Tongue (tissue), 2 donors: ENCODE data around the gene SLC6A2. TPM values are rescaled to one million over a fixed set of nuclear protein-coding genes. Genes with fewer than 3 reads are reported as not detected.
"Not testable (repeated sequence)": the region's sequence is repeated elsewhere in the genome, so short reads cannot be mapped to it uniquely, and the experiment has no call there.

ENCODE experiments used
- DNase-seq: peaks from one replicate; pipeline ENCODE4 v3.0.0-alpha.2; 2015
- total RNA-seq: library from RNA; depleted of rRNA; stranded (reverse); fragments of >200 nt; gene quantifications from one replicate; pipeline ENCODE4 v1.2.3, GENCODE V29; 2014

SLC6A2 gene
- total RNA-seq = 7.8 TPM

DNA sequence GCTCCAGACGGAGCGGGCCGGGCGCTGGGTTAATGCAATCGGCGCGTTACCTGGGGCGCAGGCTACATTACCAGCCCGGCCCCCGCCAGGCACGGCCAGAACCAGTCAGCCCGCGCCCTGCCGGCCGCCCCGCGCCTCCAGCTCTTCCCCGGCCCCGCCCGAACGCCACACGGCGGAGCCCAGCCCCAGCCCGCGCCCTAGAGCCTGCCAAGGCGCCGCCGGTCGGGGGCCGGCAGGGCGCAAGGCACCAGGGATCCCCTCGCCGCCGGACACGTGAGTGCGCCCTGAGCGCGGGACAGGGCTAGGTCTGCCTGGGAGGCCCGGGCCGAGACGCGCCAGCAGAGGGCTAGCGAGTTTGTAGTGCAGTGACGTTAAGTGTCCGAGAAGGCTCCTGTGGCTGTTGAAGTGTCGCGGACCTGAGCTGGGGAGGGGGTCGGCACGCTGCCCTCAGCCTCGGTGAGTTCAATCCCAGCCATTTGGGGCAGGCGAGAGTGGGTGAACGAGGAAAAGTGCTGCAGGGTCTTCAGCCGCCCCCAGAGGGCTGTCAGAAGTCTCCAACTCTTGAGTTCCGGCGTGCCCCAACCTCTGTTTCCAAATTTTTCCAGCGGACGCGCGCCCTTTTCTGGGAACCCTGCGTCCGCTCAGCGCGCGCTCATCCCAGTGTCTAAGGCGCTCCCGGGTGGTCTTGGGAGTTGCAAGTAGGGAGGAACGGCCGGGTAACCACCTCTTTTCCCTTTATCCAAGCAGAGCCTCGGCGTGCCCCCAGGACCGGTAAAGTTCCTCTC is at the start of gene SLC6A2:
Gene SLC6A2, plus strand, starts transcription at position 92 of the 785 bp plus-strand sequence. CDS start 707 bp downstream, outside the sequence.
- peak; percentile 44 for DNase-seq

DNA sequence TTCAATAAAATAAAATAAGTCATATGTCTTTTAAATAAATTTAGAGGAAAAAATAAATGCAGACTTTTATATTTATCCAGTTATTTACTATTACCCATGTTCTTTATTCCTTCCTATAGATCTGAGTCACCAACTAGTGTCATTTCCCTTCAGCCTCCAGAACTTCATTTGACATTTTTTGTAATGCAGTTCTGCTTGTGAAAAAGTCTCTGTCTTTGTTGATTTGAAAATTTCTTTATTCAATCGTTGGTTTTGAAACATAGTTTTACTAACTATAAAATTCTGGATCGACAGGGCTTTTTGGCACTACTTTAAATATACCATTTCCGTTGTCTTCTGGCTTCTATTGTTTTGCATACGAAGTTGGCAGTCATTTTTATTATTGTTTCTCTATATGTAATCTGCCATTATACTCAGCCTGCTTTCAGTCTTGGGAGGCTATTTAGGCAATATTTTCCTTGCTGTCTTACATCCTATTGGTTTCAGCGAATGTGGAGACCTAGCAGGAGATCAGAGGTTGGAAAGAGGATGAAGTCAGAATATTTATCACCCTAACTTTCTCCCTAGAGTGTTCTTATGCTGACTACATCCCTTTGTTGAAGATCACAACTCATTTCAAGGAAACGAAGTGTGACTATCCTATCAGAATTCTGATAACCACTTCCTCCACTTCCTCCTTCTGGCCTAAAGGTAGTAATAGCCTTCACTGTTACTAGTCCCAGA is 42.0 kb upstream of the SLC6A2 start:
- DNase-seq = no peak

DNA sequence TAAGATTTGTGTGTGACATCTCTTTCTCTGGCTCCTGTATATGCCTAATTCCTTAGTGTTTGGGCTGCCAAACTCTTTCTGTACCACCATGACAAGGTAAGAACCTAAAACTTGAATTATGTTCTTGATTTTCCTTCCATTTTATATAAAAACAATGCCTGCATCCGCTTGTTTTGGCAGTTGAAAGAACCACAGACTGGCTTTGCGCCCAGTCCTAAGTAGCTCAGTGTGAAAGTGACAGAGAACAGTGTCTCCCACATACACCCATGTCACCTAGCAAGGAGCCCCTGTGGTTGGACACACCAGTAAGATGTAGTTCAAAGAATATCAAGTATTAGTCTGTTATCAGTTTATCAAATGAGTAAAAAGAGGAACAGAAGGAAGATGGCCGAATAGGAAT is 40.7 kb upstream of the SLC6A2 start:
- DNase-seq = no peak

DNA sequence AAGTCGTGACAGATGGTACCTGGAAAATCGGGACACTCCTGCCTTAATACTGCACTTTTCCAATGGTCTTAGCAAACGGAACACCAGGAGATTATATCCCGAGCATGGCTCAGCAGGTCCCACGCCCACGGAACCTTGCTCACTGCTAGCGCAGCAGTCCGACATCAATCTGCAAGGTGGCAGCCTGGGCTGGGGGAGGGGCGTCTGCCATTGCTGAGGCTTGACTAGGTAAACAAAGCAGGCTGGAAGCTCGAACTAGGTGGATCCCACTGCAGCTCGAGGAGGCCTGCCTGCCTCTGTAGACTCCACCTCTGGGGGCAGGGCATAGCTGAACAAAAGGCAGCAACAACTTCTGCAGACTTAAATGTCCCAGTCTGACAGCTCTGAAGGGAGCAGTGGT is 40.1 kb upstream of the SLC6A2 start:
- not testable (repeated sequence) for DNase-seq

DNA sequence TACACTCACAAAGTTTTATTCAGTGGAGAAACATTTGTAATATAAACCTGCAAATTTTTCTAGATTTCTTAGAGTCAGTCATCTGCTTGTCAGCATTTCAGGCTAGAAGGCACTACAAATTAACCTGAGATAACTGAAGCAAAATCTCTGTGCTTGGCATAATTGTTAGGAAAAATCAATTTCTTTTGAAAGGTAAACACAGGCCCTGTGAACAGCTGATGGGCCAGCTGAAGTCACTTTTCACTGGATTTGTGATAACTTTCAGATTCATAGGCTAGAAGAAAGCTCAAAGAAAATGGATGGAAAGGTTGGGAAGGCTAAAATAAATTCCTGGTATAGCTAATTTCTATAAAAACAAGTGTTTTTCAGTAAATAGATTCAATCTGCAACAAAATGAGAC is 34.0 kb upstream of the SLC6A2 start:
- DNase-seq = no peak

DNA sequence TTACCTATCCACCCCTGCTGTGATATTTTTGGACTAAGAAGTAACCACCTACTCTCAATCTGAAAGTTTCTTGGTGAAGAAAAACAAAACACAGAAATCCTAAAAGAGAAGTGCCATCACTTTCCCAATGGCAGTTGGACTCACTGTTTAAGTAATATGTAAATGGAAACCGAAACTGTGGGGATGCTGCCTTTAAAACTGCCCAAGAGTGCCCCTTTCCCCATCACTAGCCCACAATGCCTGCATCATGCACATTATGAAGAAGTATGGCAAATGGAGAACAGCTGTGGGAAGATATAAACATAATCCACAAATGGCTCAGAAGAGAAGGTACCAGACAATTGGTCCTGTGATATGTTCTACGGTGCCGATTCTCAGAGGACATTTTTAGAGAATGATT is 33.5 kb upstream of the SLC6A2 start:
- DNase-seq = no peak

DNA sequence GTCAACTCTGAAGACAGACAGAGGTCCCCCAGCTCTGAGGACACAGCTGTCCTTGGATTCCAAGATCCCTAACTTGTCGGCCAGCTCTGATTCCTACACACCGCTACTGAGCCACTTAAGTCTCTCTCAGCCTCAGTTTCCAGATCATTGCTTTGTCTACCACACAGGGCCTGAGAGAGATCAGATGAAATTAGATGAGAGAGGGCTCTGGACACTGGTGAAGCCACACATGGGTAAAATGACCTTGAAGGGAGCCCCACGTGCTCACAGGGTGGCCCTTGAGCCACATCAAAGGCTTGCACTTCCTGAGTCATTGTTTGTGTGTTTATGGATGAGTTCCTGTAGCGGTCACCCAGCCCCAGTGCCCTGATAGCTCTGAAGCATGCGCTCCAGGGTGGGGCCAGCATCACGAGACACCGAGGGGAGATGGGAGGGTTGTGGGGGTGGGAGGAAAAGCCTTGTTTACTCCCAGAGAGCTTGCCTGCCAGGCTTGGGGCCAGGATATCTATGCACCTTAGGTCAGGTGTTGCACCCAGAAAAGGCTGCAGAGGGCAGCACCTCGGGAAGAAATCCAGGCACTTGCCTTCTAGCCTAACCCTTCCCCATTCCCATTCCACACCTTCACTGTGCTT is 32.7 kb upstream of the SLC6A2 start:
- DNase-seq = no peak

DNA sequence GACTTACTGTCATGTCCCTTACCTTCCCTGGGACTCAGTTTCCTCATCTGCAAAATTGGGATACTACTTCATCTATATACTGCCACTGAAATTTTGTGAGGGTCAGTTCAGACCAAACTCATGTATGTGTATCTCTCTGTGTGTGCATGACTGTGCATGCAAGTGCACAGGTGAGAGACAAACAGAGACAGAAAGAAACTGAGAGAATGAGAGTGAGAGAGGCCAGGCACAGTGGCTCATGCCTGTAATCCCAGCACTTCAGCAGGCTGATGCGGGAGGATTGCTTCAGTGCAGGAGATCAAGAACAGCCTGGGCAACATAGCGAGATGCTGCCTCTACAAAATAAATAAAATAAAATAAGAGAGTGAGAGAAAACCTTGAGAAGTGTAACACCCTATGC is 32.1 kb upstream of the SLC6A2 start:
- DNase-seq = no peak

DNA sequence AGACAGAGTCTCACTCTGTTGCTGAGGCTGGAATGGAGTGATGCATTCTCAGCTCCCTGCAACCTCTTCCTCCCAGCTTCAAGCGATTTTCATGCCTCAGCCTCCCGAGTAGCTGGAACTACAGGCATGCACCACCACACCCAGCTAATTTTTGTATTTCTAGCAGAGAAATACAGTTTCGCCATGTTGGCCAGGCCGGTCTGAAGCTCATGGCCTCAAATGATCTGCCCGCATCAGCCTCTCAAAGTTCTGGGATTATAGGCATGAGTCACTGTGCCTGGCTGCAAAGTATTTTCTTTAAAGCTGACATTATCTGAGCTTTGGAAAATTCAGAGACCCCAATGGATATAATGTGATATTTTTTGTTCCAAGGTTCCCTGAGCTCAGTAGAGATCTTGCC is 31.1 kb upstream of the SLC6A2 start:
- no peak for DNase-seq

DNA sequence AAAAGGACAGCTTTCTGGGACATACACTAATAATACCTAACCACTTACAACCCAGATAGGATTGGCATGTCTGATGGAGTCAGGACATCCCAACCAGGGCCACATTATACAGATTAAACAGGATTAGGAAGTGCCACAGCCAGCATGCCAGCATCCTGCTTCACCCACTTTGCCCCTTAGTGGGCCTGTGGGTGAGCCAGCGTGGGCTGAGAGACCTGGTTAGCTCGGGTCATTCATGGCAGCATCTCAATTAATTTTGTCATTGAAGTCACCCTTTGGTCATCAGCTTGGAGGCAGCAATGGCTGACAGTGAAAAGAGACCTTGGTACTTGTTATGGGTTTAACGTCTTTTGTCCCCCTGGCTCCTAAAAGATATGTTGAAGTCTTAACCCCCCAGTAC is 29.9 kb upstream of the SLC6A2 start:
- DNase-seq = no peak

DNA sequence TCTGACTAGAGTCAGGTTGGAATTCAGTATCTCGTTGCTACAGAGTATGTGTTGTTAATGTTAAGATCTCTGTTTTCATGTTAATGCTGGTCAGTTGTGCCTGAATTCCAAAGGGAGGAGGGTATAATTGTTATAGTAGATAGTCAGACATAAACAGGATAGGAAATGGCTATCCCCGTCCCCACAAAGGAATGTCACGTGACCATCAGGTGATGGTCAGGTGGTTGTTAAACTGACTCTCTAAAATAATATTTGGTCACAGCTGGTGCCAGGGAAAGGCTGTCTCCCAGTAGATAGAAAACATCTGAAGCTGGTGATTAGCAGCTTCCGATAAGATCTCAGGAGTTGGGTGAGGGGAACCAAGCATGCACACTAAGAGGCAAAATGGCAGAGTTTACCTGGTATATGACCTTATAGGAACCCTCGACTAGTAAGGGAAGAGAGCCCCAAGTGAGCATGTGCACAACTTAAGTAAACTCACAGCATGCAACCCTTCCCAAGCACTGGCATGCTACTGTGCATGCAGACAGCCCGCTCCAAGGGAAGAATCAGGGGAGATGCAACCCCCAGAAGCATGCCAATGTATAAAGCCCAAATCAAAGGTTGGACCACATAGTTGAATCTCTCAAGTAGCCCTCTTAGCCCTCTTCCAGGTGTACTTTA is 27.4 kb upstream of the SLC6A2 start:
- no peak for DNase-seq

DNA sequence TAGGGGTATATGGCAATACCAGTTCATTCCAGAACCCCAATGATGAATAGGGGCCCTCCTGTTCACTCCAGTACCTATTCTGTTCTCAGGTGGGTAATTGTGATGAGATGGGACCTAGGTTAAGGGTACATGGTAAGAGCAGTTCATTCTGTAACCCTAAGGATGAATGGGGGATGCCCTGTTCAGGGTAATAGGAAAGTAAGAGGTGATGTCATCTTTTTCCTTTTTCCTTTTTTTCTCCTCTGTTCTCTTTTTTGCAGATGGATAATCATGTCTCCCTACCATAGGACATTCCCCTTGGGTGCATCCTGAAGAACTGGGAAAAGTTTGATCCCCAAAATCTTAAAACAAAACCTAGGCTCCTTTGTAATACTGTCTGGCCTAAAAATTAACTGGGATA is 25.0 kb upstream of the SLC6A2 start:
- no peak for DNase-seq

DNA sequence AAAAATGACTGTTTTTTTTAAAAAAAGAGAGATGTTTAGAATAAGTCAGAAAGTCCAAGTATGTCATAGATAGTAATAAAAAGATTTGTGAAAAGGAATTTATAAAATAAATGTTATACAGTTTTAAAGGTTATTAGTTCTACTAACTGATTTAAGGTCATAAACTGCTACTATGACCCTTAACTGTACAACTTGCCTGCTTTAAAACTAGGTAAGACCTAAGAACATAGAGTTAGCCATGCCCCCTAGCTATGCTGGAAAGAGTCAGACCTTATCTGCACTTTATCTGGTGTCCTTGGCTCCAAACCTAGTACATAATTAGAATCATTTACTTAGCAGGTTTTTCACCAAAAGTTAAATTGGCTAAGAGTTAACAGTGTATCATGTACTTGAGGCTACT is 23.5 kb upstream of the SLC6A2 start:
- no peak for DNase-seq

DNA sequence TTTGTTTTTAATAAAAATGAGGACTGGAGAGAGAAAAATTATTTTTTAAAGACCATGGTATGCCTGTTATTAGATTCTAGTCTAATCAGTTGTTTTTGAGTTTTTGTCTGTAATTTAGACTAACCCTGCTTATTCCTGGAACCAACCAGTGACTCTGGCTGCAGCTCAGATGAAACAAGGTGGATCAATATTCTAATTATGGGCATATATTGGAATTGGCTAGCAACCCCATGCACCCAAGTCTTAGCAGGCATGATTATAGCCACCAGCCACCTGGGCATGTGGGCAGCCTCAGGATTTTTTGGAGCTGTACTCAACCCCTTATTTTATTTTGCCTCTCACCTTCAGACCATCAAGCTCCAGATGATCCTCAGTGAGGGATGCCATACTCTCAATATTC is 21.6 kb upstream of the SLC6A2 start:
- DNase-seq = no peak

DNA sequence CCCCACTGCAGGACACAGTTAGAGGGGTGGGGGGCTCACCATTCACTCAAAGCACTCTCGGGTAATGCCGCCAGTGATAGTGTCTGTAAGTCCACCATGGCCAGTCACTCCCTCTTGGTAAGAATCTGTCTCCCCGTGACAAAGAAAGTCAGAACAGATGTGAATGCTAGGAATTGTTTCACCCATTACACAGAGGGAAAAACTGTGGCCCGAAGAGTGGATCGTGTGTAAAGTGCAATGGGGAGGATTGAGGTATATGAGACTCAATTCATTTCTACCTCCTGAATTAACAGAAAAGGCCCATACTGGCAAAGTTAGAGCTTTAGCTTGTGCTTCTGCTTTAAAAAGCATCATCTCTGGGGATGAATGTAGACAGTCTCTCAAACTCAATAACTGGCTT is 17.5 kb upstream of the SLC6A2 start:
- DNase-seq = no peak

DNA sequence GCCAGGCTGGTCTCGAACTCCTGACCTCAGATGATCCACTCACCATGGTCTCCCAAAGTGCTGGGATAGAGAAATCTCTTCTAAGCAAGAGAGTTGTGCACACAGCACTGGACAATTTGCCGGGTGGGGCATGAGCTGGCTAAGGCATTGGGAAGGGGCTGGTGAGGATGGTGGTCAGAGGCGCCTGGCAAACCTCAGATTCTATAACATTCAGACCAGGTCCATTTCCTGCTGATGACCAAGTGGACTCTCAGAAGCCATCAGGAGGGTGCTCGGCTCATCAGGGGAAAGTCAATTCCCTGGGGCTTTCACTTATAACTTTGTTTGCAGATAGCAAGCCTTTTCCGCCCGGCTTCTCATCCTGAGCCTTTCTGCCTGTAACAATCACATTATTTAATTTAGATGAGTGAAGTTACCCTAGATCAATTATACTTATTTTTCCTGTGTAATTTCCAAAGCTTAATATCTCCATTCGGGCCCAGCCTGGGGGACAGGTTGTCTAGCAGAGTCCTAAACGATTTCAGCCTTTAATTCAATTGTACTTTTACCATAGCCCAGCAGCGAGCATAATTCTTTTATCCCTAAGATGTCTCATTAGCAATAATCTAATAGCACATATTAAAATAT is 15.0 kb upstream of the SLC6A2 start:
- no peak for DNase-seq

DNA sequence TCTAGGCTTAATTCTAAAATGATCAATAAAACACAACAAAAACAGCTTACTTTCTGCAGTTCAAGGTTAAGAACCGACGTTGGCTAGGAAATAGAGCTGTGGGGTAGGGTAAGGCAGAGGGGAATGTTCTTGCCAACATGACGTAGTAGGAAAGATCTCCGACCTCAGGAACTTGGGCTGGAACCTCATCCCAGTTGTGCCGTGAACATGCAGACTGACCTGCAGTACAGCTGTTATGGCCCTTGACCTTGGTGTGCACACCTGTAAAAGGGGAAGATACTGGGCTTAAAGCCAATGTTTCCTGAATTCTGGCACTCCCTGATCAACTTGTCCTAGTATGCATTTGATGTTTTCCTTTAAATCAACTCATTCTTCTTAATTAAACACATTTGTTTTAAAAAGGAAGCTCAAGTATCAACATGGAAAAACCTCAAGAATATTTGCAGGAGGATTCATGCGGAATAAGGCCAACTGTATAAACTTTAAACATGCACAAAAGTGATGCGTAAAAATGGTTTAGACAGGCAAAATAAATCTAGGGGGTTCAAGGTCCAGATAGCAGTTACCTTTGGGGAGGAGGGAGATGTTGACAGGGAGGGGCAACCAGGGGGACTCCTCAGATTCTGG is 14.2 kb upstream of the SLC6A2 start:
- peak; percentile 36 for DNase-seq

DNA sequence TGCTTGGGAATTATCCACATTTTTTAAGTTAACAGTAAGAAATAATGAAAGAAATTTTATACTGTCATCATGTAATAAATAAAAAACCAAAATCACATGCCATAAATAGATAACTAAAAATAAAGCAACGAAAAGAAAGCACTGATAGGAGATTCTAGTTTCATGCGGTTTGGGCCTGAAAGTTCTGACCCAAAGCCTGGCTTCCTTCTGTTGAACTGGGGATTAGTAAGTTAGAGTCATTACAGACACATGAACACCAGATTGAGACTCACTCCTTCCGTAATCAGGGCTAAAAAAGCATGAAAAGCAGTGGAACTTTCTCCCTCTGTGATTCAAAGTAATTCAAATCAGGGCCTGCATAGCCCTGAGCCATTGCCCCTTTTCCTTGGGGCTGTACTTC is 13.2 kb upstream of the SLC6A2 start:
- no peak for DNase-seq

DNA sequence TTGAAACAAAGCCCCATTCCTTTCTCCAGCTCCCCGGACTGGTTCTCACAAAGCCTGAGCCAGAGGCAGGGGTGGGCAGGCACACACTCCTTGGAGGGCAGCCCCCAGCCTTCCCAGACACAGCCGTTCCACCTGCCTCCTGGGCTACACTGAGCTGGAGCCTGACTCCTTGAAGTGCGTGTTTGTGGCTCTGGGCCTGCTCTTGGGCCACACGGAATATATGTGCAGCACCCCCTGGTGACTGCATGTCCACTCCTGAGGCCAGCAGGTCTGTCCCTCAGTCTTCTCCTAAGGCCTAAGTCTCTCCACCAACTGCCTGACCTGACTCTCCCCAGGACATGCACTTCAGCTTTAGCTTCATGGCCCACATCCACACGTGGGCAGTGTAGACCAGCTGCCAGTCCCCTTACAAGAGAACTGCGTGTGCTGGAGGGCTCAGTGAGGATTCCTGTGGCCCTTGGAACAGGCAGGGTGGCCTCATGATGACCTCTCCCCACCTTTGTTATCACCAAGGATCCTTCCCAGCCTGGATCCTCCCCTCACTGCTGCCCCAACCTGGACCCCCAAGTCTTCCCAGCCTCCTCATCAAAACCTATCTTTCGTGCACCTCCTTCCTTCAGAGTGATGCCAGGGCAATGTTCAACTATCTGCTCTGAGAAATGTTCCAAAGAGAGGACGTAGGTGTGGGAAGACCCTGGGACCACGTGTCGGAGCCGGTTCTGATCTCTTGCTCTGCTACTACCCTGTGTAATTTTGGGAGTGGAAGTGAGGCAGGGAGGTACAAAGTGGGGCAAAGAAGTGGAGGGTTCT is 12.4 kb upstream of the SLC6A2 start:
- DNase-seq = no peak

DNA sequence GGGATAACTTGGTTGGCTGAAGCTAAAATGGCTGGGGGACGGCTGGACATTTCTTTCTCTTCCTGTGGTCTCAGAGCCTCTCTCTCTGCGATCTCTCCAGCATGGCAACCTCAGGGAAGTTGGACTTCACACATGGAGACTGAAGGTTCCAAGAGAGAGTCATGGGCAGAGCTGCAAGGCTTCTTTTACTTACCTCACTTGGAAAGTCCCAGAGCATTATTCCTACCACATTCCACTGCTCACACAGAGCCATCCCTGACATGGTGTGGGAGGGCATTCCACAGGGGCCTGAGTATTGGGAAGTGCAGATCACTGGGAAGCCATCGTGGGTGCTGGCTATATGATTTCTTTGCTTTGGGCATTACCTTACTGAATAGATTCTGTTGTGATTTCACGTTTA is 9.8 kb upstream of the SLC6A2 start:
- no peak for DNase-seq

DNA sequence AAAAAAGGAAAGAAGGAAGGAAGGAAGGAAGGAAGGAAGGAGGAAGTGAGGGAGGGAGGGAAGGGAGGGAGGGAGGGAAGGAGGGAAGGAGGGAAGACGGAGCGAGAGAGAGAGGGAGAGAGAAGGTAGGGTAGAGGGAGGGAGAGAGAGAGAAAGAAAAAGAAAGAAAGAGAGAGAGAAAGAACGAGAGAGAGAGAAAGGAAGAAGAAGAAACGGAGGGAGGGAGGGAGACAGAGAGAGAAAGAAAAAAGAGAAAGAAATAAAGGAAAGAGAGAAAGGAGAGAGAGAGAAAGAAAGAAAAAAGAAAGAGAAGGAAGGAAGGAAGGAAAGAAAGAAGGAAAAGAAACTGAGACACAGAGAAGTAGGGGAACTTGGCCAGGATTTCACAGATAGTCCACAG is 8.4 kb upstream of the SLC6A2 start:
- DNase-seq = no peak
